GM12878 (cell line): ENCODE measurements around the gene CHST8. TPM values are rescaled to one million over a fixed set of nuclear protein-coding genes. Genes with fewer than 3 reads are reported as not detected.
A peak's percentile ranks its signal among the peaks of the same experiment; 100 is the strongest.

Source experiments
- ATAC-seq: fragments of 200-7000 bp; cut with Tn5 transposase; 3 replicates; pipeline ENCODE4 v1.9.1; 2020; ENCODE audit warnings: mild to moderate bottlenecking, moderate library complexity
- BruUV-seq: library from RNA; stranded (reverse); fragments of 400-500 nt; replicated peaks from 2 replicates; lab custom pipeline; 2021; lab: Mats Ljungman, UMichigan
- CTCF ChIA-PET: fragments of 300-600 bp; sonication (Branson Sonifier 250); formaldehyde crosslinking; extraction: SDS; loops from one replicate; lab custom pipeline; 2021; ENCODE audit warnings: inconsistent platforms; lab: Yijun Ruan, JAX
- POLR2A ChIA-PET: fragments of 350-600 bp; formaldehyde crosslinking; extraction: SDS; loops from one replicate; lab custom pipeline; 2021; ENCODE audit warnings: inconsistent platforms; lab: Charles Lee
- RAD21 ChIA-PET: fragments of 300-600 bp; sonication (Branson Sonifier 250); formaldehyde crosslinking; loops from one replicate; lab custom pipeline; 2023; ENCODE audit warnings: antibody characterized with exemption; ENCODE audit not compliant: unreplicated experiment; lab: Charles Lee
- SMC1A ChIA-PET: fragments of 300-600 bp; sonication (Branson Sonifier 250); formaldehyde crosslinking; loops from one replicate; lab custom pipeline; 2023; ENCODE audit not compliant: unreplicated experiment, uncharacterized antibody; lab: Charles Lee
- DNase-seq: peaks from one replicate; pipeline ENCODE4 v3.0.0-alpha.2; 2011; ENCODE audit warnings: low read depth, low spot score
- FAIRE-seq: peaks from 3 replicates; lab custom pipeline; 2011; peaks lifted over from hg19 to GRCh38; lab: Jason Lieb, UNC
- H2AFZ ChIP-seq: 2 replicates; pipeline ENCODE4 v1.6.0; 2011; ENCODE audit warnings: low read depth, low read length, control low read depth; ENCODE audit not compliant: control insufficient read depth
- H3K27ac ChIP-seq: 2 replicates; pipeline ENCODE4 v1.5.1; 2011; ENCODE audit warnings: control low read depth; ENCODE audit not compliant: control insufficient read depth, insufficient read depth
- H3K27me3 ChIP-seq, 2 experiments: replicated peaks in 1 of 2; 2 replicates each; pipeline versions ENCODE4 v1.6.0 to v1.6.1; 2011; ENCODE audit warnings: low read length in 1 of 2; ENCODE audit not compliant: control insufficient read depth in 2 of 2, insufficient read depth in 2 of 2
- H3K36me3 ChIP-seq, 2 experiments: 2 replicates each; pipeline ENCODE4 v1.5.1; 2011; ENCODE audit warnings: low read length in 1 of 2; ENCODE audit not compliant: control insufficient read depth in 2 of 2, insufficient read depth in 2 of 2
- H3K4me1 ChIP-seq: 2 replicates; pipeline ENCODE4 v1.6.1; 2011; ENCODE audit warnings: mild to moderate bottlenecking, low read length, moderate library complexity, mixed read lengths; ENCODE audit not compliant: control insufficient read depth, insufficient read depth
- H3K4me2 ChIP-seq: 2 replicates; pipeline ENCODE4 v1.6.0; 2011; ENCODE audit warnings: control low read depth; ENCODE audit not compliant: control insufficient read depth, insufficient read depth
- H3K4me3 ChIP-seq: fragments of 200-600 bp; sonication (generic); 2 replicates; pipeline ENCODE4 v1.5.1; 2016
- H3K79me2 ChIP-seq: 2 replicates; pipeline ENCODE4 v1.6.0; 2011; ENCODE audit warnings: low read length; ENCODE audit not compliant: control insufficient read depth, insufficient read depth
- H3K9ac ChIP-seq: 2 replicates; pipeline ENCODE4 v1.8.0; 2011; ENCODE audit warnings: low read length, control low read depth, mixed read lengths; ENCODE audit not compliant: control insufficient read depth, insufficient read depth
- H3K9me3 ChIP-seq: replicated peaks from 3 replicates; pipeline ENCODE4 v1.5.1; 2011; ENCODE audit warnings: mild to moderate bottlenecking, low read length; ENCODE audit not compliant: control insufficient read depth, insufficient read depth
- H4K20me1 ChIP-seq: 2 replicates; pipeline ENCODE4 v1.6.0; 2011; ENCODE audit not compliant: control insufficient read depth, insufficient read depth
- BHLHE40 ChIP-seq, 2 experiments: fragments of 450-650 bp in 1 of 2; IDR thresholded peaks; 2 replicates each; pipeline ENCODE4 v1.6.1; 2011 to 2017; ENCODE audit warnings: low read depth in 2 of 2, borderline replicate concordance in 1 of 2, improper control_type of control experiment in 1 of 2, low read length in 1 of 2, mild to moderate bottlenecking in 1 of 2
- BRCA1 ChIP-seq: IDR thresholded peaks from 2 replicates; pipeline ENCODE4 v1.6.1; 2011; ENCODE audit warnings: low read depth, low read length, improper control_type of control experiment
- CEBPZ ChIP-seq: fragments of 150-350 bp; IDR thresholded peaks from 2 replicates; pipeline ENCODE4 v1.6.1; 2016; ENCODE audit warnings: low read depth, low read length
- CHD4 ChIP-seq: fragments of 200-600 bp; sonication (generic); IDR thresholded peaks from 2 replicates; pipeline ENCODE4 v1.6.1; 2016; ENCODE audit warnings: mild to moderate bottlenecking
- IKZF1 ChIP-seq: fragments of 450-650 bp; conservative IDR thresholded peaks from 2 replicates; pipeline ENCODE4 v1.6.1; 2017; ENCODE audit warnings: antibody characterized with exemption, mild to moderate bottlenecking
- MTA3 ChIP-seq: IDR thresholded peaks from 2 replicates; pipeline ENCODE4 v1.6.1; 2012; ENCODE audit warnings: low read length, inconsistent platforms, borderline replicate concordance
- NBN ChIP-seq: fragments of 450-650 bp; IDR thresholded peaks from 2 replicates; pipeline ENCODE4 v1.6.1; 2016
- NR2C1 ChIP-seq: fragments of 450-650 bp; IDR thresholded peaks from 2 replicates; pipeline ENCODE4 v1.6.1; 2017; ENCODE audit warnings: antibody characterized with exemption, mild to moderate bottlenecking, moderate library complexity
- RAD21 ChIP-seq: IDR thresholded peaks from 2 replicates; pipeline ENCODE4 v1.6.1; 2011; ENCODE audit warnings: mild to moderate bottlenecking, low read depth, low read length, moderate library complexity; ENCODE audit not compliant: insufficient read depth
- RB1 ChIP-seq: fragments of 450-650 bp; formaldehyde crosslinking; IDR thresholded peaks from 2 replicates; pipeline ENCODE4 v1.6.1; 2017; ENCODE audit warnings: mild to moderate bottlenecking, borderline replicate concordance
- SIX5 ChIP-seq: IDR thresholded peaks from 2 replicates; pipeline ENCODE4 v1.6.1; 2011; ENCODE audit warnings: mild to moderate bottlenecking, low read depth, low read length, moderate library complexity; ENCODE audit not compliant: severe bottlenecking
- SMARCA5 ChIP-seq: fragments of 450-650 bp; IDR thresholded peaks from 2 replicates; pipeline ENCODE4 v1.6.1; 2017; ENCODE audit warnings: mild to moderate bottlenecking
- SREBF1 ChIP-seq: IDR thresholded peaks from 2 replicates; pipeline ENCODE4 v1.6.1; 2012; ENCODE audit warnings: mild to moderate bottlenecking, low read length
- SUZ12 ChIP-seq: fragments of 200-600 bp; sonication (generic); IDR thresholded peaks from one replicate; pipeline ENCODE4 v1.6.1; 2018; ENCODE audit warnings: antibody characterized with exemption, mild to moderate bottlenecking; ENCODE audit not compliant: unreplicated experiment
- TARDBP ChIP-seq: IDR thresholded peaks from 2 replicates; pipeline ENCODE4 v1.6.1; 2016; ENCODE audit warnings: borderline replicate concordance
- ZNF274 ChIP-seq: IDR thresholded peaks from one replicate; pipeline ENCODE4 v1.8.0; 2011; ENCODE audit not compliant: insufficient read length, insufficient read depth
- ZNF384 ChIP-seq: IDR thresholded peaks from 2 replicates; pipeline ENCODE4 v1.6.1; 2012; ENCODE audit warnings: low read depth, mild to moderate bottlenecking, low read length, improper control_type of control experiment, borderline replicate concordance
- ZSCAN29 ChIP-seq: fragments of 450-650 bp; IDR thresholded peaks from 2 replicates; pipeline ENCODE4 v1.6.1; 2017; ENCODE audit warnings: mild to moderate bottlenecking, moderate library complexity
- WGBS: methylation state at CpG from one replicate; pipeline ENCODE4 v1.1.6; 2016; ENCODE audit warnings: low lambda C conversion rate; ENCODE audit not compliant: insufficient replicate concordance, insufficient coverage; ENCODE audit errors: missing lambda C conversion rate; 5-methylcytosine and 5-hydroxymethylcytosine counted together
- in situ Hi-C: fragments of 300-500 bp; cut with MboI; formaldehyde crosslinking; loops from 9 replicates; pipeline ENCODE4 v1.14.3; 2018; ENCODE audit warnings: mixed read lengths
- intact Hi-C: fragments of 100-400 bp; cut with micrococcal nuclease; formaldehyde crosslinking; loops from one replicate; pipeline ENCODE4 v1.14.2; 2022; ENCODE audit not compliant: unreplicated experiment
- polyA plus RNA-seq, 11 experiments: library from polyadenylated mRNA; depleted of rRNA in 4 of 11; unstranded in 6 of 11; stranded (reverse) in 5 of 11; fragments of >200 nt; fragmentation: Nextera tagmentation in 4 of 11; fragmentation: Illumina TruSeq in 1 of 11; extraction: Ambion mirVana in 4 of 11; extraction: Trizol in 1 of 11; gene quantifications; 1 replicate in 1 of 11; 2 replicates in 10 of 11; pipeline versions ENCODE4 v1.2.1 to v1.2.3, GENCODE V29; 2011 to 2016; ENCODE audit warnings: inconsistent platforms in 2 of 11, missing spikeins in 2 of 11, low read depth in 1 of 11
- total RNA-seq, 4 experiments: library from RNA; depleted of rRNA in 3 of 4; stranded (reverse); fragments of >200 nt in 3 of 4; fragmentation: Illumina TruSeq in 1 of 4; extraction: Trizol in 1 of 4; gene quantifications; 2 replicates each; pipeline versions ENCODE4 v1.2.1 to v1.2.3, GENCODE V29; 2013 to 2021
- TF ChIP-seq, protein P1 (sequence below): fragments of 450-650 bp; conservative IDR thresholded peaks from 2 replicates; pipeline ENCODE4 v1.6.1; 2017; ENCODE audit warnings: mild to moderate bottlenecking, moderate library complexity

The CHST8 gene
- total and polyA plus RNA-seq, 10 of the 15 experiments (the other 5 are each of a cell fraction or from before 2014, with no cell fraction given): 0.06 TPM; not detected in 9

GRCh38 chr19:33778089-33778791, 156.5 kb downstream of the CHST8 start:
- in situ Hi-C loops (loop anchor here (25.0 kb wide), 1 partner anchor 934 kb away; no protein-coding TSS in a partner anchor), intact Hi-C loops (loop anchor here (1.0 to 5.0 kb wide), 3 partner anchors 219 to 367 kb away; no protein-coding TSS in a partner anchor)
- 12% methylated on average over 49 of the region's 49 CpGs for WGBS
- no TSS peak for BruUV-seq
- POLR2A ChIA-PET: no interaction called here
- H3K4me3 ChIP-seq: no peak overlapping the region
- H2AFZ ChIP-seq: no peak overlapping the region
- no peak overlapping the region for H3K4me2 ChIP-seq
- H4K20me1 ChIP-seq: no peaks in the 10 kb centered on the region
- RAD21 ChIA-PET: interaction anchor here (1.0 to 1.2 kb wide), 5 partner anchors 37 to 367 kb away, joined by 3 to 8 read pairs (median 5); no protein-coding TSS in a partner anchor
- H3K79me2 ChIP-seq: no peaks in the 10 kb centered on the region
- no peaks in the 10 kb centered on the region for H3K36me3 ChIP-seq
- peak; percentile 99 for ATAC-seq
- FAIRE-seq: peak; percentile 88
- no peaks in the 10 kb centered on the region for H3K4me1 ChIP-seq
- H3K27me3 ChIP-seq: peaks cover 0 to 3% of the 10 kb centered on the region in 2 experiments; a peak in 2 of 4 replicates
- CTCF ChIA-PET: interaction anchor here (0.6 to 3.2 kb wide), 24 partner anchors 8 to 934 kb away, joined by 3 to 23 read pairs (median 4); no protein-coding TSS in a partner anchor
- H3K27ac ChIP-seq: no peak overlapping the region
- SMC1A ChIA-PET: interaction anchor here (0.6 to 1.2 kb wide), 4 partner anchors 318 to 568 kb away, joined by 3 to 4 read pairs (median 3); no protein-coding TSS in a partner anchor
- no peaks in the 10 kb centered on the region for H3K9me3 ChIP-seq
- peak; percentile 4 for DNase-seq
- H3K9ac ChIP-seq: no peak overlapping the region
- TF ChIP-seq SIX5 (no peak), RAD21 (peak; percentile 84), SMARCA5 (peak; percentile 96), BRCA1 (no peak), CEBPZ (no peak), TARDBP (no peak), IKZF1 (0 out of 2 replicates have a peak, but pooled peaks have one; percentile 30), NR2C1 (no peak), RB1 (peak; percentile 78; the same call in 1 of the 2 replicates), BHLHE40 (IDR thresholded peaks at IDR 0.05; ENCODE audit: borderline replicate concordance in 1 of 2, low read depth in 2 of 2, low read length in 1 of 2) (peak; percentile 50 to 59; a peak in 3 of 4 replicates), MTA3 (no peak), NBN (no peak), SREBF1 (no peak), SUZ12 (no peak), ZNF274 (no peak), CHD4 (no peak), ZNF384 (no peak), ZSCAN29 (no peak)
- TF ChIP-seq, protein P1, sequence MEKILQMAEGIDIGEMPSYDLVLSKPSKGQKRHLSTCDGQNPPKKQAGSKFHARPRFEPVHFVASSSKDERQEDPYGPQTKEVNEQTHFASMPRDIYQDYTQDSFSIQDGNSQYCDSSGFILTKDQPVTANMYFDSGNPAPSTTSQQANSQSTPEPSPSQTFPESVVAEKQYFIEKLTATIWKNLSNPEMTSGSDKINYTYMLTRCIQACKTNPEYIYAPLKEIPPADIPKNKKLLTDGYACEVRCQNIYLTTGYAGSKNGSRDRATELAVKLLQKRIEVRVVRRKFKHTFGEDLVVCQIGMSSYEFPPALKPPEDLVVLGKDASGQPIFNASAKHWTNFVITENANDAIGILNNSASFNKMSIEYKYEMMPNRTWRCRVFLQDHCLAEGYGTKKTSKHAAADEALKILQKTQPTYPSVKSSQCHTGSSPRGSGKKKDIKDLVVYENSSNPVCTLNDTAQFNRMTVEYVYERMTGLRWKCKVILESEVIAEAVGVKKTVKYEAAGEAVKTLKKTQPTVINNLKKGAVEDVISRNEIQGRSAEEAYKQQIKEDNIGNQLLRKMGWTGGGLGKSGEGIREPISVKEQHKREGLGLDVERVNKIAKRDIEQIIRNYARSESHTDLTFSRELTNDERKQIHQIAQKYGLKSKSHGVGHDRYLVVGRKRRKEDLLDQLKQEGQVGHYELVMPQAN: no peak
